Stimulated activated CD4-positive, alpha-beta T cell treated with anti-CD3 and anti-CD28 coated beads, Interleukin-4, amount 100 ng/mL, for 24 hours (primary cell): ENCODE measurements around the gene ZNF724.

Source experiments
- DNase-seq: peaks from one replicate; pipeline ENCODE4 v3.0.0-alpha.2; 2020

Gene ZNF724

GRCh38 chr19:23222998-23223652 is 27.1 kb downstream of the ZNF724 start:
- DNase-seq, result no peak

- DNase-seq, result no peak
Measured at GRCh38 chr19:23203841-23204344, 46.3 kb downstream of the ZNF724 start.

- no peak for DNase-seq
Measured at GRCh38 chr19:23190341-23190740, 59.9 kb downstream of the ZNF724 start.

GRCh38 chr19:23183251-23183650 is 66.9 kb downstream of the ZNF724 start:
- no peak for DNase-seq
